Ammon's horn (tissue), 1 donor: Measurements from ENCODE around the gene PDCD11.
"Not testable (repeated sequence)": the region's sequence is repeated elsewhere in the genome, so short reads cannot be mapped to it uniquely, and the experiment has no call there.

Experiments used
- DNase-seq: peaks from one replicate; pipeline ENCODE4 v3.0.0-alpha.2; 2016; ENCODE audit warnings: low spot score

Gene PDCD11, protein sequence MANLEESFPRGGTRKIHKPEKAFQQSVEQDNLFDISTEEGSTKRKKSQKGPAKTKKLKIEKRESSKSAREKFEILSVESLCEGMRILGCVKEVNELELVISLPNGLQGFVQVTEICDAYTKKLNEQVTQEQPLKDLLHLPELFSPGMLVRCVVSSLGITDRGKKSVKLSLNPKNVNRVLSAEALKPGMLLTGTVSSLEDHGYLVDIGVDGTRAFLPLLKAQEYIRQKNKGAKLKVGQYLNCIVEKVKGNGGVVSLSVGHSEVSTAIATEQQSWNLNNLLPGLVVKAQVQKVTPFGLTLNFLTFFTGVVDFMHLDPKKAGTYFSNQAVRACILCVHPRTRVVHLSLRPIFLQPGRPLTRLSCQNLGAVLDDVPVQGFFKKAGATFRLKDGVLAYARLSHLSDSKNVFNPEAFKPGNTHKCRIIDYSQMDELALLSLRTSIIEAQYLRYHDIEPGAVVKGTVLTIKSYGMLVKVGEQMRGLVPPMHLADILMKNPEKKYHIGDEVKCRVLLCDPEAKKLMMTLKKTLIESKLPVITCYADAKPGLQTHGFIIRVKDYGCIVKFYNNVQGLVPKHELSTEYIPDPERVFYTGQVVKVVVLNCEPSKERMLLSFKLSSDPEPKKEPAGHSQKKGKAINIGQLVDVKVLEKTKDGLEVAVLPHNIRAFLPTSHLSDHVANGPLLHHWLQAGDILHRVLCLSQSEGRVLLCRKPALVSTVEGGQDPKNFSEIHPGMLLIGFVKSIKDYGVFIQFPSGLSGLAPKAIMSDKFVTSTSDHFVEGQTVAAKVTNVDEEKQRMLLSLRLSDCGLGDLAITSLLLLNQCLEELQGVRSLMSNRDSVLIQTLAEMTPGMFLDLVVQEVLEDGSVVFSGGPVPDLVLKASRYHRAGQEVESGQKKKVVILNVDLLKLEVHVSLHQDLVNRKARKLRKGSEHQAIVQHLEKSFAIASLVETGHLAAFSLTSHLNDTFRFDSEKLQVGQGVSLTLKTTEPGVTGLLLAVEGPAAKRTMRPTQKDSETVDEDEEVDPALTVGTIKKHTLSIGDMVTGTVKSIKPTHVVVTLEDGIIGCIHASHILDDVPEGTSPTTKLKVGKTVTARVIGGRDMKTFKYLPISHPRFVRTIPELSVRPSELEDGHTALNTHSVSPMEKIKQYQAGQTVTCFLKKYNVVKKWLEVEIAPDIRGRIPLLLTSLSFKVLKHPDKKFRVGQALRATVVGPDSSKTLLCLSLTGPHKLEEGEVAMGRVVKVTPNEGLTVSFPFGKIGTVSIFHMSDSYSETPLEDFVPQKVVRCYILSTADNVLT (N-terminal part only)

DNA sequence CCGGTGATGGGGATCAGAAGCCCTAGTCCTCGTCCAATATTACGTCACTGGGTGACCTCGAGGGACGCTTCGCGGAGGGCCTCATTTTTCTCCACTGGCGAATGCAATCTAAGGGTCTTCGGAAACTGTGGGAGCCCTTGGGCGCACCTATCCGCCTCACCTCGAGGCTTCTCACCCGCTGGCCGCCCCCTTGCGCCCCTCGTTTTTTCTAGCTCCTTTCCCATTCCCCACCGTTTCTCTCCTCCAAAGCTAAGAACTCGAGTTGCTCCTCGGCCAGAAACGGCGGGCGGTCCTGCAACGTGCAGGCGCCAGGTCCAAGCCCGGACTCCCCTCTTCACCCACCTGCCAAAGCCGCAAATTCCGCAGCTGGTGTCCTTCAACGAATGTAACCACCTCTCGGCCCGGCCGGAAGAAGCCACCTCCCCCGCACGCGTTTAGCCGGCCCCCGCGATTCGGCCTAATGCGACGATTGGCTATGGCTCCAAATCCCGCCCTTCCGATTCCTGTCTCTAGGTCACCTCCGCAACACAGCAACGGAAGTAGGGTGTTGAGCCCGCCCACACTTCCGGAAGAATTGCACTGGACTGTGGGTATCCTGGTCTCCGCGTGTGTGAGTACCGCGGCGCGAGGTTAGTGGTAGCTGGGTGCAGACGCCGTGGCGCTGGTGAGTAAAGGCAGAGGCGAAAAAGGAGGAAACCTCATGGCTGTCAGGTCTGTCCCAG, at the start of gene PDCD11, which contains the start of gene ATP5MK:
TSS of gene PDCD11 (plus strand) at position 560 of the 722 bp plus-strand sequence. CDS start 1,801 bp downstream, outside the sequence.
TSS of gene ATP5MK (minus strand) at position 409 of the 722 bp plus-strand sequence. CDS start 4,018 bp downstream, outside the sequence.
- DNase-seq: peak; percentile 99

DNA sequence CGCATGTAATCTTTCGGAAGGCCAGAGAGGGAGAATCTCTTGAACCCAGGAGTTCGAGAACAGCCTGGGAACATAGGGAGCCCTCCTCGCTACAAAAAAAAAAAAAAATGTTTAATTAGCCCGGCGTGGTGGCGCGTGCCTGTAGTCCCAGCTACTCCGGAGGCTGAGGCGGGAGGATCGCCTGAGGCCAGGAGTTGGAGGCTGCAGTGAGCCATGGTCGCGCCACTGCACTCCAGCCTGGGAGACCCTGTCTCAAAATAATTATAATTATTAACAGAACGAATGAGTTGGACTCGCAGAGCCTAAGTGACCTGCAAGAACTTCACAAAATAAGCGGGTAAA, 46.3 kb upstream of the PDCD11 start:
- no peak for DNase-seq

DNA sequence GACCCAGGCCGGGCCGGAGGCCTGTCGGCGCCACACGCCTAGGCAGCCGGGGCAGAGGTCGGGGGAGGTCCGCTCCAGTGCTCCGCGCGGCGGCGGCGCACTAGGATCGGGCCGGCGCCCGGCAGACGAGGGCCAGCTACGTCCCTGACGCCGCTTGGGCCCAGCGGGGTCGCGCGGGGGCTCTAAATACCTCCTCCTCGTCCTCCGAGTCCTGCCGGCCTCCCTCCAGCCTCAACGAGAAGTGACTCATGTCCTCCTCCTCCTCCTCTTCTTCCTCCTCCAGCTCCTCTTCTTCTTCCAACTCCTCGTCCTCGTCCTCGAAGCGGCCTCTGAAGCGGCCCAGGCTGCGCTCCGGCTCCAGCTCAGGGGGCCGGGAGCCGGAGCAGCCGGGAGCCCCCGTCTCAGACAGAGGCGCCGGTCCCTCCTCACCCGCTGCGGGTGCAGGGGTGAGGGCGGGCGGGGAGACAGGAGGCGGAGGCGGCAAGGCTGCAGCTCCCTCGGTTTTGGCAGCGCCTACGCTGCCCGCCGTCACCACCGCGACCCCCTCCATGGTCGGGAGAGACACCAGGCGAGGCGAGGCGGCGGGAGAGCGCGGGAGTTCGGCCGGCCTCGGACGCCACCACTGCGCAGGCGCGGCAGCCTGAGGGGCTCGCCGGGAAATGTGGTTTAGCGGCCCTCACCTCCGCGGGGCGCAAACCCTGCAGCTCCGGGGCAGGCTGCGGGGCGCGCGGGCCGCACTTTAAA, 45.7 kb upstream of the PDCD11 start, which contains the start of gene PCGF6:
TSS of gene PCGF6 (minus strand) at position 624 of the 744 bp plus-strand sequence. CDS start at position 550, 74 bp downstream.
- DNase-seq: peak; percentile 84

DNA sequence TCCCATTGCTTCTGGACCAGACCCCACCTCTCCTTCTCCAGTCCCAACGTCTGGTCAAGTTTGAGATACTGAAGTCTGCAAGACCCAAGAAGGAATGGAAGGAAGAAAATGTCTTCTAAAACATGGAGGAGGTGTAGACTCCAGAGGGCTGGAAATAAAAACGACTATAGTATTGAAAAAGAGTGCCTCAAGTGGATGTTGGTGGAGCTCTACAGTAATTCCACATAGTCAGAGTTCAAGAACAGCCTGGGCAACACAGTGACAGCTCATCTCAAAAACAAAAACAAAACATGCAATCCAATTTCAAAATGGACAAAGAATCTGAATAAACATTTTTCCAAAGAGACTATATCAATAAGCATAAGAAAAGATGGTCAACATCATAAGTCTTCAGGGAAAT, 43.1 kb upstream of the PDCD11 start:
- DNase-seq: no peak

DNA sequence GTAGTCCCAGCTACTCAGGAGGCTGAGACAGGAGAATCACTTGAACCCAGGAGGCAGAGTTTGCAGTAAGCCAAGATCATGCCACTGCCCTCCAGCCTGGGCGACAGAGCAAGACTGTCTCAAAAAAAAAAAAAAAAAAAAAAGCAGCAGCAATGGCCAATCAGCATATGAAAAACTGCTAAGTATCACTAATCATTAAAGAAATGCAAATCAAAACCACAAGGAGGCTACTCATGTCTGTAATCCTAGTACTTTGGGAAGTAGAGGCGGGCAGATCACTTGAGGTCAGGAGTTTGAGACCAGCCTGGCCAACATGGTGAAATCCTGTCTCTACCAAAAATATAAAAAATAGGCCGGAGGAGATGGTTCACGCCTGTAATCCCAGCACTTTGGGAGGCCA, 41.9 kb upstream of the PDCD11 start:
- not testable (repeated sequence) for DNase-seq

DNA sequence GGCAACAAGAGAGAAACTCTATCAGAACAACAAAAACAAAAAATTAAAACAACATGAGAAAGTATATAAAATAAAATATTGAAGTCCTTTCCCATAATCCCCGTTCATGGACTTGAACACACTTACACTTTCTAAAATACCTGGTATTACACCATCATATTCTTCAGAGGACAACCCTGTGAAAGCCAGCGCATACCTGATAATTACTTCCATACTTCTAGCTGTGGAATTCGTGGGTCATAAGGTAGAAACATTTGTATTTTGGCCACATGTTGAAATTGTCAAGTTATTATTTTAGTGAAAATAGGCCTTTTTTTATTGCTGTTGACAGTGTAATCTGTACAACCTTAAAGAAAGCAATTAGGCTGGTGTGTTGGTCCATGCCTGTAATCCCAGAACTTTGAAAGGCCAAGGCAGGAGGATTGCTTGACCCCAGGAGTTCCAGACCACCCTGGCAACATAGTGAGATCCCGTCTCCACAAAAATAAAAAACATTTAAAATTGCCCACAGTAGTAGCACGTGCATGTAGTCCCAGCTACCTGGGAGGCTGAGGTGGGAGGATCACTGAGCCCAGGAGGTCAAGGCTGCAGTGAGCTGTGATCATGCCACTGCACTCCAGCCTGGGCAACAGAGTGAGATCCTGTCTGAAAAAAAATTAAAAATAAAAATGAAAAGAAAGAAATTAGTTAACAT, 40.4 kb upstream of the PDCD11 start:
- DNase-seq: no peak

DNA sequence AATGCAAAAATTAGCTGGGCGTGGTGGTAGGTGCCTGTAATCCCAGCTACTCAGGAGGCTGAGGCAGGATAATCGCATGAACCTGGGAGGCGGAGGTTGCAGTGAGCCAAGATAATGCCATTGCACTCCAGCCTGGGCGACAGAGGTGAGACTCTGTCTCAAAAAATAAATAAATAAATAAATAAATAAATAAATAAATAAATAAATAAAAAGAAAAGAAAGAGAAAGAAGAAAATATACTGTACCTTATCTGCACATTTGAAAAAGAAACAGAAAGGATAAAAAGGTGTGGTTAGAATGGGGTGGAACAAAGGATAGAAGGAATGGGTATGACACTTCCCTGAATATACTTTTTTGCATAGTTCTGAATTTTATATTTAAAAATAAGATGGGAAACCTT, 36.9 kb upstream of the PDCD11 start:
- not testable (repeated sequence) for DNase-seq

DNA sequence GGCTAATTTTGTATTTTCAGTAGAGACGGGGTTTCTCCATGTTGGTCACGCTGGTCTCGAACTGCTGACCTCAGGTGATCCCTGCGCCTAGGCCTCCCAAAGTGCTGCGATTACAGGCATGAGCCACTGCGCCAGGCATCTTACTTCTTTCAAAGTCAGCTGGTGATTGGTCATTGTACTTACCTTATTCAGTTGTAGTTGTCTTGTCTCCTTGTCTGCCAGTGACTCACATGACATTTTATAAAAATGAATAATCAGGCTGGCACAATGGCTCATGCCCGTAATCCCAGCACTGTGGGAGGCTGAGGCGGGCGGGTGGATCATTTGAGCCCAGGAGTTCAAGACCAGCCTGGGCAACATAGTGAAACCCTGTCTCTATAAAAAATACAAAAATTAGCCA, 35.6 kb upstream of the PDCD11 start:
- not testable (repeated sequence) for DNase-seq

DNA sequence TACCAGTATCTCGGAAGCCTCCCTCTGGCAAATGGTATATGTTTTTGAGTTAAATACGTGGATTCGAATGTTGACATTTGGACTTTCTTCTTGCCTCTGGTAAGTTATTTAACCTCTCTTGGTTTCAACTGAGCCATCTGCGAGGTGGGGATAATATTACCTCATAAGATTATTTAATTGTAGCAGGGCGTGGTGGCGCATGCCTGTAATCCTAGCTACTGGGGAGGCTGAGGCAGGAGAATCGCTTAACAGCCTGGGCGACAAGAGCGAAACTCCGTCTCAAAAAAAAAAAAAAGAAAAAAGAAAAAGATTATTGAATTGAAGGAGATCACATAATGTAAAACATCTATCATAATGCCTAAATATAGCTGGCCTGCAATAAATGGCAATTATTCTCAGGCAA, 29.0 kb upstream of the PDCD11 start:
- DNase-seq: peak; percentile 2

DNA sequence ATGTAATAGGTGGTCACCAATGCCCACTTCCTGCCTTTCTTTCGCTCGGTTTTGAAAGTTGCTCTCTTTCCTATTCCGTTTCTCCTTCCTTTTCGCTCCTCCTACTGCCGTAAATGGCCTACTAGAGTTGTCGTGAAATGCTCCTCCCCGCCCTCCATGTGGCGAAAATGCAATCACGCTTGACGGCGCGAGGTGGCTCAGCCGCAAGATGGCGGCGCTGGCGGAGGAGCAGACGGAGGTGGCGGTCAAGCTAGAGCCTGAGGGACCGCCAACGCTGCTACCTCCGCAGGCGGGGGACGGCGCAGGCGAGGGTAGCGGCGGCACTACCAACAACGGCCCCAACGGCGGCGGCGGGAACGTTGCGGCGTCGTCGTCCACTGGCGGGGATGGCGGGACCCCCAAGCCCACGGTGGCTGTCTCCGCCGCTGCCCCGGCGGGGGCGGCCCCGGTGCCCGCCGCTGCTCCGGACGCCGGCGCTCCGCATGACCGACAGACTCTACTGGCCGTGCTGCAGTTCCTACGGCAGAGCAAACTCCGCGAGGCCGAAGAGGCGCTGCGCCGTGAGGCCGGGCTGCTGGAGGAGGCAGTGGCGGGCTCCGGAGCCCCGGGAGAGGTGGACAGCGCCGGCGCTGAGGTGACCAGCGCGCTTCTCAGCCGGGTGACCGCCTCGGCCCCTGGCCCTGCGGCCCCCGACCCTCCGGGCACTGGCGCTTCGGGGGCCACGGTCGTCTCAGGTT, 28.5 kb upstream of the PDCD11 start, which contains the start of gene TAF5:
TSS of gene TAF5 (plus strand) at position 195 of the 737 bp plus-strand sequence. CDS start at position 209, 14 bp downstream.
- peak; percentile 97 for DNase-seq

DNA sequence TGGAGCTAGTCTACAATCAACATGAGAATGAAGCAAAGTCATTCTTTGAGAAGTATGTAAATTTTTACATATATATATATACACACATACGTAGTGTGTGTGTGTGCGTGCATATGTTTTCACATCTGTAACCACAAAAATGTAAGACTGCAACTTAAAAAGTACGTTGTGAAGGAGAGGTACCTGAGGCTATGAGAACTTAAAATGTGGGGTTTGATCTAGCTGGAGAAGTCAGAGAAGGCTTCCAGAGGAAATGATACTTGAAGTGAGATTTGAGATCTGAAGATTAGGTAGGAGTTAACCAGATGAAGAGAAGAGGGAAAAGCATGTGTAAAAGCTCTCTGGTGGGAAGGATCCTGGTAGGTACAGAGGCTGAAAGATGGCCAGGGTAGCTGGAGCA, 22.9 kb upstream of the PDCD11 start:
- no peak for DNase-seq

DNA sequence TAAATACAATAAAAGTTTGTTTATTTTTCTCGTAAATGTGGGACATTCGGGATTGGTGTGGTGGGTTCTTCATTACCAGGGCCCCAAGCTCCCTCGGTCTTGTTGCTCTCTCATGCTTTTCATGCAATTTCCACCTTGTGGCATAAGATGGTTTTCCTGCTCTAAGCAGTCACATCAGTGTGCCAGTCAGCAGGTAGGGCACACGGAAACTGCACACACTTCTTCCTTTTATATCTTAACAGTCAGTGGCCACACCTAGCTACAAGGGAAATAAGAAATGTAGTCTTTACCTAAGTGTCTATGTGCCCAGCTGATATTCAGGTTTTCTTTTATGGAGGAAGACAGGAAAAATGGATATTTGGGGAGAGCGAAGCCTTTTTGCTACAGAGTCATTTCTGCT, 22.2 kb upstream of the PDCD11 start:
- DNase-seq: no peak

DNA sequence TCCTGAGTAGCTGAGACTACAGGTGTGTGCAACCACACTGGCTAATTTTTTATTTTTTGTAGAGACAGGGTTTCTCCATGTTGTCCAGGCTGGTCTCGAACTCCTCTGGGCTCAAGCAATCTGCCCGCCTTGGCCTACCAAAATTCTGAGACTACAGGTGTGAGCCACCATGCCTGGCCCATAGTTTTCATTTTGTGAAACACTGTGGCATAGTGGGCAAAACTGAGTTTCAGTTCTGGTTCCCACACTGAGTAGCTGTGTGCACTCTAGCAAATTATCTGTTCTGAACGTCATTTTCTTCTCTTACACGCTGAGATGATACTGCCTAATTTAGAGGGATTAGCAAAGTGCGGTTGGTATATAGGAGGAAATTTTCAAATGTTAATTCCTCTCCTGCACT, 13.7 kb upstream of the PDCD11 start:
- DNase-seq: no peak

DNA sequence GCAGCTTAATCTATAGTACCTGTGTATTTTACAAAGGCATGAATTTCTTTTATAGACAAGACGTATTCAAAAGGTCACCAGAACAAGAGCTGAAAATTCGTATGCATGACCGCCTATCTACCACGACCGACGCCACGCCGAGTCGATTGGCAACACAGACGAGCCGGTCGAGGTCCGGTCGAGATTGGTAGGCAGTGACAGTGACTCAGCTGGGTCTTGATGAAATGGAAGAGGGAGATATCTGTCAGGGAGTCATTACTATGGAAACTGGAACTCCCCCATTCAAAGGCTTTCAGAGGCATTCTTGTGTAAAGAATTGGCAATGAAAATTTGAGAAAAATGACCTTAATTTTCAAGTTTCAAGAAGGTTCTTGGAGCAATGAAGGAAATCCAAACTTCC, 2.2 kb upstream of the PDCD11 start:
- DNase-seq: no peak

DNA sequence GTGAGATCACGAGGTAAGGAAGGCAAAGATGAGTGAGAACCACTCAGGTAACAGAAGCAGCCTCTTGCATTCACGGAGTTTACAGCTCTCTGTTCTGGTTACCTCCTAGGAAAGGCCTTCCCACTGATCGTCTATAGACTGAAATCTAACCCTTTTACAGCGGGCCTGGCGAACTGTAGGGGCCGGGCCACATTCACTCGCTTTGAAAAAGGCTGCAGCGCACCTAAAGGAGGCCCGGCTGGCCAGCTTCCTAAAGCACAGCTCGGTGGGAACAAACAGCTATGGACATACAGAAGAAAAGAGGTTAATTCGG, 716 bp upstream of the PDCD11 start:
- DNase-seq: no peak

DNA sequence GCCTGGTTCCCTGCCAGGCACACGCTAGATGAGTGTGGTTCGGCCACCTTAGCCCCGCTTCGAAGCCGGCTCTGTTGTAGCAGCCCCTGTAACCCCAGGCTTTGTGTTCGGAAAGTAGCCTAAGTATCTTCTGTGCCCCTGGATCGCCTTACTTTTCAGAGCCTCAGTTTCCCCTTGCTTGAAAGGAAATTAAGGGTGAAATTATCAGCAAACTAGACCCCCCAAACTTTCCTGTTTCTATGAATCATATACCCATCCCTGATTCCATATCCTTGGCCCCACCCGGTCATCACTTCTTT, 312 bp downstream of the PDCD11 start:
- no peak for DNase-seq

DNA sequence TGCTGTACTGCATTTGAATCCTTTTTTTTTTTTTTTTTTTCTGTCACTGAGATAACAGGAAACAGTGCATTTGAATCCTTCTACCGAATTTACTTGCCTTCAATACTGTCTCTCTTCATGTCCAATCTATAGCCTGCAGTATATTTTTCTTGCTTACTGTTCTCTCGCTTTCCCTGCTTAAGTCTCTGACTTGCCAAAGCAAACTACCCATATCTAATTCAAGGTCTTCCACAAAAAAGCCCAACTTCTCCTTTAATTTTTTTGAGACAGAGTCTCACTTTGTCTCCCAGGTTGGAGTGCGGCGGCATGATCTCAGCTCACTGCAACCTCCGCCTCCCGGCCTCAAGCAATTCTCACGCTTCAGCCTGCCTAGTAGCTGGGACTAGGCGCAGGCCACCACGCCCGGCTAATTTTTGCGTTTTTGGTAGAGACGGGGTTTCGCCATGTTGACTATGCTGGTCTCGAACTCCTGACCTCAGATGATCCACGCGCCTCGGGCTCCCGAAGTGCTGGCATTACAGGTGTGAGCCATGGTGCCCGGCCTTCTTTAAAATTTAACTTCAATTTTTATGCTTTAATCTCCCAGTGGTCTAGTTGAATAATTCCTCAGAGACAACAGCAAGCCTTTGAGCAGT, 882 bp downstream of the PDCD11 start:
- DNase-seq: no peak

DNA sequence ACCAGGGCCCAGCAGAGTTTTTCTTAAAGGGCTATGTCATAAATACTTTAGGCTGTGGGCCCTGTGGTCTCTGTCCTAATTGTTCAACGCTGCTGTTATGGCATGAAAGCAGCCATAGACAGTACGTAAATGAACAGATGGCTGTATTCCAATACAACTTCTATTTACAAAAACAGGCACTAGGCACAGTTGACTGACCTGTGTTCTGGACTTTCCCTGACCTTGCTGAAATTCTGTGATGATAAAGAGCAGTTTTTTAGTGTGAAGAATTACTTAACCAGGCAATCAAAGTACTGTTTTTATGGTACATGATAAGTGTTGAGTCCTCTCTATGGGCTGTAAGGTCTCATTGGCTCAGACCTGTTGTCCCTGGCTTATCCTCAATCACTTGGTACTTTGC, 17.1 kb downstream of the PDCD11 start:
- no peak for DNase-seq

DNA sequence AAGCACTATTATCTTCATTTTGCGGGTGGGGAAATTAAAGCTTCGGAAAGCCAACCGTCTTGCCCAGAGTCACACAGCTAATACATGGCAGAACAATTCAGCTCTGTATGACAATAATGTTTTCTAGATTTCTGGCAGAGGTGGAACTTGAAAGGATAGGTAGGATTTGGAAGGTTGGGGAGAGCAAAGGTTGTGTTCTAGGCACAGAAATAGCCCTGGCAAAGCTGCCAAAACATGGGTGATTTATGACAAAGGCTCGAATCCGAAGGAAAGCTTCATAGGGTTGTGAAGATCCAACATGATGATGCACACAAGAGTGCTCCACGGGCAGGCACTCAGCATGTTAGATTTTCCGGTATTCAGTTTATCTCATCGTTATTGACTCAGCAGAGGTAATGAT, 19.2 kb downstream of the PDCD11 start:
- DNase-seq: no peak
